DOHH2 (cell line): ENCODE results near the gene PCP4.

Source experiments
- EZH2phosphoT487 ChIP-seq: fragments of 200-600 bp; sonication (generic); IDR thresholded peaks from 2 replicates; pipeline ENCODE4 v1.6.1; 2017; ENCODE audit warnings: borderline replicate concordance, mild to moderate bottlenecking, antibody characterized with exemption, low read length, moderate library complexity, mixed read lengths
- TF ChIP-seq, protein P1 (sequence below): fragments of 200-600 bp; sonication (generic); IDR thresholded peaks from one replicate; pipeline ENCODE4 v1.5.1; 2014; ENCODE audit warnings: antibody characterized with exemption, mild to moderate bottlenecking, low read depth, low read length; ENCODE audit not compliant: poor library complexity, severe bottlenecking

DNA sequence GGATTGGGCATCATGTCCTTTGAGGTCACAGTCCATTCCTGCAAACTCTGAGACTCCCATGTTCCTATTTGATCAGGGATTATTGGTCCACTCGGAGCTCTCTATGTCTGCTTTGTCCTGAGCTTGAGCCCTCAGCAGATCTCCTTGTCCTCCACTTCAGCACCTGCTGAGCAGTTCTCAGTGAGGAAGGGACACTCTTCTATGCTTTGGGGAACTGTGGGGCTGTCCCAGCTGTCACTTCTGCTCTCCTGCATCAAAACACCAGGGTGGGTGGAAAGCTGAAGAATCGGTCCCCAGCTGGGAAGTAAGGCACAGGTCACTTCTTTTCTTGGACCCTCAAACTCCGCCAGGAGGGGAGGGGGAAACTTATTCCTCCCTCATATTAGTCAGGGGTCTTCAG is 99.5 kb downstream of the PCP4 start:
- TF ChIP-seq, protein P1, sequence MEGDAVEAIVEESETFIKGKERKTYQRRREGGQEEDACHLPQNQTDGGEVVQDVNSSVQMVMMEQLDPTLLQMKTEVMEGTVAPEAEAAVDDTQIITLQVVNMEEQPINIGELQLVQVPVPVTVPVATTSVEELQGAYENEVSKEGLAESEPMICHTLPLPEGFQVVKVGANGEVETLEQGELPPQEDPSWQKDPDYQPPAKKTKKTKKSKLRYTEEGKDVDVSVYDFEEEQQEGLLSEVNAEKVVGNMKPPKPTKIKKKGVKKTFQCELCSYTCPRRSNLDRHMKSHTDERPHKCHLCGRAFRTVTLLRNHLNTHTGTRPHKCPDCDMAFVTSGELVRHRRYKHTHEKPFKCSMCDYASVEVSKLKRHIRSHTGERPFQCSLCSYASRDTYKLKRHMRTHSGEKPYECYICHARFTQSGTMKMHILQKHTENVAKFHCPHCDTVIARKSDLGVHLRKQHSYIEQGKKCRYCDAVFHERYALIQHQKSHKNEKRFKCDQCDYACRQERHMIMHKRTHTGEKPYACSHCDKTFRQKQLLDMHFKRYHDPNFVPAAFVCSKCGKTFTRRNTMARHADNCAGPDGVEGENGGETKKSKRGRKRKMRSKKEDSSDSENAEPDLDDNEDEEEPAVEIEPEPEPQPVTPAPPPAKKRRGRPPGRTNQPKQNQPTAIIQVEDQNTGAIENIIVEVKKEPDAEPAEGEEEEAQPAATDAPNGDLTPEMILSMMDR, result no peak
- no peak for TF ChIP-seq EZH2phosphoT487
